Measurements from ENCODE around the gene CREB5. TPM values are rescaled to one million over a fixed set of nuclear protein-coding genes. Genes with fewer than 3 reads are reported as not detected.

The CREB5 gene
- total RNA-seq, 1 experiment from 2014 or later, result 1.3 TPM

- Mint-ChIP-seq H3K36me3 (no peaks in the 10 kb centered on the region), H3K27me3 (ENCODE audit: low read depth) (no peaks in the 10 kb centered on the region), H3K4me3 (no peak overlapping the region), H3K4me1 (peaks cover 11% of the 10 kb centered on the region), H3K27ac (no peak overlapping the region), H3K9me3 (no peaks in the 10 kb centered on the region)
- CTCF ChIA-PET, result no interaction called here
- POLR2A ChIA-PET, result no interaction called here
- no peak for DNase-seq (ENCODE audit: low spot score)
- ATAC-seq, result no peak
- TF ChIP-seq SMAD4 (CRISPR knock-in tag; IDR thresholded peaks at IDR 0.05) (no peak), ZNF532 (CRISPR knock-in tag; IDR thresholded peaks at IDR 0.05; ENCODE audit: borderline replicate concordance) (no peak), USF1 (CRISPR knock-in tag; IDR thresholded peaks at IDR 0.05) (no peak), TCF7 (CRISPR knock-in tag; IDR thresholded peaks at IDR 0.05; ENCODE audit: low read depth) (no peak), ATF6 (CRISPR knock-in tag; IDR thresholded peaks at IDR 0.05) (no peak), E2F1 (CRISPR knock-in tag; IDR thresholded peaks at IDR 0.05) (no peak), IRF1 (CRISPR knock-in tag; IDR thresholded peaks at IDR 0.05) (no peak), ZNF263 (CRISPR knock-in tag; IDR thresholded peaks at IDR 0.05; ENCODE audit: low read depth) (no peak), RELA (CRISPR knock-in tag; IDR thresholded peaks at IDR 0.05; ENCODE audit: borderline replicate concordance) (no peak), ZMAT4 (CRISPR knock-in tag; IDR thresholded peaks at IDR 0.05) (no peak), ZNF396 (CRISPR knock-in tag; IDR thresholded peaks at IDR 0.05; ENCODE audit: borderline replicate concordance) (no peak), OVOL2 (CRISPR knock-in tag; IDR thresholded peaks at IDR 0.05; ENCODE audit: borderline replicate concordance) (no peak)
Measured at GRCh38 chr7:28510026-28510369, 97.7 kb downstream of the CREB5 start.

- Mint-ChIP-seq H3K36me3 (no peaks in the 10 kb centered on the region), H3K27me3 (ENCODE audit: low read depth) (no peaks in the 10 kb centered on the region), H3K4me3 (no peak overlapping the region), H3K4me1 (peaks cover 33% of the 10 kb centered on the region), H3K9me3 (no peaks in the 10 kb centered on the region), H3K27ac (no peak overlapping the region)
- no peak for ATAC-seq
- no peak for DNase-seq (ENCODE audit: low spot score)
- CTCF ChIA-PET, result no interaction called here
- POLR2A ChIA-PET, result no interaction called here
- TF ChIP-seq ATF6 (CRISPR knock-in tag; IDR thresholded peaks at IDR 0.05) (no peak), OVOL2 (CRISPR knock-in tag; IDR thresholded peaks at IDR 0.05; ENCODE audit: borderline replicate concordance) (no peak), STAT6 (CRISPR knock-in tag; conservative IDR thresholded peaks at IDR 0.05; ENCODE audit: low read depth) (no peak), NR3C1 (CRISPR knock-in tag; conservative IDR thresholded peaks at IDR 0.05; ENCODE audit: low read depth) (no peak), USF2 (CRISPR knock-in tag; IDR thresholded peaks at IDR 0.05) (no peak)
Measured at GRCh38 chr7:28512668-28513440, 100.5 kb downstream of the CREB5 start.
